GM18499 (cell line): ENCODE results near the gene CDK11B.
"Not testable (repeated sequence)": the region's sequence is repeated elsewhere in the genome, so short reads cannot be mapped to it uniquely, and the experiment has no call there.

ENCODE experiments used
- ATAC-seq: cut with Tn5 transposase; IDR thresholded peaks from one replicate; pipeline ENCODE4 v1.9.1; 2021; ENCODE audit warnings: moderate number of reproducible peaks; ENCODE audit not compliant: insufficient read depth, unreplicated experiment

The CDK11B gene

GRCh38 chr1:1600861-1601563, 57.8 kb downstream of the CDK11B start:
- ATAC-seq = no peak

DNA sequence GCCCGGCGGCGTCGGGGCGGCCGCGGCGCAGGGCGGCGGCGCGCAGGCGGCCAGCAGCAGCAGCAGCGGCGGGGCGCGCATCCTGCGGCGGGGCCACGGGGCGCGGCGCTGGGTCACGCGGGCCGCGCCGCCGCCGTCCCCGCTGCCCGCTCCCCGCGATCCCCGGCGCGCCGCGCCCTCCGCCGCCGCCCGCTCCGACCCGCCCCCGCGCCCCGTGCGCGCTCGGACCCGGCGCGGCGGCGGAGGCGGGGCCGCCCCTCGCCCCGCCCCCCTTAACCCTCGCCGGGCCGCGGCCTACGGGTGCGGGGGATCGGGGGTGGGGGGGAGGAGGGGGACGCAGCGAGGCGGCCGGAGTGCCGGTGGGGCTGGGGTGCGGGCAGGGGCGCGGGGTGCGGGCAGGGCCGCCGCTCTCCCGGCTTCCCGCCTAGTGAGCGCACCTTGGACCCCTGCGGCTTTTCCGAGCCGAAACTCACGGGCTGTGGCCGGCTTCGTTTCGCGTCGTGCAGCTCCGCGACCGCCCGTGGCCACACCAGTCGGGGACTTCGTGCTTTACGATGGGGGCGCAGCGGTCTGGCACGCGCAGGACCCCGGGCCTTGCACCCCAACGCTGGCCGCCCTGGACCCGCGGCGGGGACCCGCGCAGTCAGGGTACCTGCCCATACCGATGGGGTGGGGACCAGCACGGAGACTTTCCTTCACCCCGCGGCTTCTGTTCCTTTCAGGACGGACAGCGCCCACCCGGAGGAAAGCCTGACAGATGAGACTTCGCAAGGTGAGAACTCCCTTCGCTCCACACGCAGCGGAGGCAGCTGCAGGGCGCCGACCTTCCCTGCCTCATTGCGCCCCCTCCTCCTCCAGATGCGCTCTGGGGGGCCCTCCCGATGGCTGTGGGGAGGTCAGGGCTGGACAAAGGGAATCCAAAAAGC, 58.6 kb downstream of the CDK11B start, which contains the start of gene FNDC10:
TSS of gene FNDC10 (minus strand) at position 201 of the 926 bp plus-strand sequence. CDS start at position 81, 120 bp downstream.
- ATAC-seq = no peak

DNA sequence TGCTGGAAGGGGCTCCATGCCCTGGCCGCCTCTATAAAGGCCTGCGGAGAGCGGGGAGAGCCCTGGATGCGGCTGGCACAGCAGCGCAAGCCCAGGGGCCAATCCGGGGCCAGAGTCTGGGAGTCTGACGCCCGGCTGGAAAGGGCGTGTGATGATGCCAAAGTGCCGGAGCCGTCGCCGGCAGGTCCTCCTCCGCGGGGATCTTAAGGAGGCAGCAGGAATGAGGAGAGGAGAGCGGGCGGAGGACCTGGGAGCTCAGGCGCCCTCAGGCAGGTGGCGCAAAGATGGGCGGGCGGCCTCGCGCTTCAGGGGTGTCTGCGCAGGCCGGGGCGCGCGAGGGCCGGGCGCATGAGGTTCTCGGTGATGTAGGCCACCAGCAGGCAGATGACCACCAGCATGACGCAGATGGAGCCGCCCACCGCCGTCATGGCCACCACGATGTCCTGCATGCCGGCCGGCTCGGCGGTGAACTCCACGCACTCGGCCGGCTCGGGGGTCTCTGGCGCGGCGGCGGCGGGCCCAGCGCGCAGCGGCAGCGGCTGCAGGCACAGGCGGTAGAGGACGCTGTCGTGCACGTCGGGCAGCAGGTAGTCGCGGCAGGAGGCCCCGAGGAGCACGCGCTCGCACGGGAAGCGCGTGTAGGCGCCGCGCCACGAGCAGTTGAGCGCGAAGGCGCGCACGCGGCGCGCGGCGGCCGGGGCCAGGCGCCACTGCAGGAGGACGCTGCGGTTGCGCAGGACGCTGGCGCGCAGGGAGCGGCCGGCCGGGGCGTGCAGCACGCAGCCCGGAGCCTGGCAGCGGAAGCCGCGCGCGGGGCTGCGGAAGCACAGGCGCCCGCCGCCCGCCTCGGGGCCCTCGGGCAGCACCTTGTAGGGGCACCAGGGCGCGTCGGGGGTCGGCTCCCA, 59.5 kb downstream of the CDK11B start:
- no peak for ATAC-seq

DNA sequence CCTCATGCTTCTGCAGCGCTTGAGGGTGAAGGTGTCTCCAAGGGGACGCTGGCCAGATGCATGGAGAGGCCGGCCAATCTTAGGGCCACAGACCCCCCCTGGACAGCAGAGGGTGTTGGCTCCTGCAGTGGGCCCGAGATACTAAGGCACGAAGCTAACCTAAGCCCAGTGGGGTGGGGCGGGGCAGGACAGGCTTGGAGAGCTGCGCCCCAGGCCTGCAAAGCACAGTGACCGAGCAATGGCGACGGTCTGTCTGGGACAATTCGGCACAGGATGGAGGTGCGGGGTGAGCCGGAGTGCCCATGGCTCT, 60.1 kb downstream of the CDK11B start:
- ATAC-seq = no peak

- ATAC-seq = no peak
Measured at GRCh38 chr1:1598051-1598719, 60.6 kb downstream of the CDK11B start.

GRCh38 chr1:1597275-1597930, 61.4 kb downstream of the CDK11B start:
- ATAC-seq = no peak

DNA sequence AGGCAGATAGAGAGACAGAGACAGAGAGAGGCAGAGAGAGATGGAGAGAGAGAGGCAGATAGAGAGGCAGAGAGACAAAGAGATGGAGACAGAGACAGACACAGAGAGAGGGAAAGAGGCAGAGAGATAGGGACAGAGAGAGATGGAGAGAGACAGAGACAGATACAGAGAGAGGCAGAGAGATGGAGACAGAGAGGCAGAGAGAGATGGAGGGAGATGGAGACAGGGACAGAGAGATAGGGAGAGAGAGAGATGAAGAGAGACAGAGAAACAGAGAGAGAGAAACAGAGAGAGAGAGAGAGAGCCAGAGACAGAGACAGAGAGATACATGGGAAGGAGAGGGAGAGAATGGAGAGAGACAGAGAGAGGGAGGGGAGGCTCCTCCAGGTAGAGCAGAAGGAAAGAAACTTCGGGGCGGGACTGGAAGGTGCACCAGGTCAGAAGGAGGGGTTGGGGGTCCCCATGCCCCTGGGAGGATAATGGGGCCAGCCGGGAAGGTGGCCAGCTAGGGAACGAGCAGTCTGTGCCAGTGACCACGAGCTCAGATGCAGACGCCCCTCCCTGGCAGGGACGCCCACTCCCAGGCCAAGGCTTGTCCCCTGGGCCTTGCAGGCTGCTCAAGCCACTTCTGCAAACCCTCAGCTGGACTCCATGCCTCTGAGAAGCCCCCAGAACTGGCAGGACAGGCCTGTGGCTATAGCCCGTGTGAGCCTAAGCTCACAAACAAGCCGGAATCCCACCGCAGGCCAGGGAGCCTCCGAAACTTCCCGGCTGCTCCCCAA, 62.1 kb downstream of the CDK11B start:
- no peak for ATAC-seq

DNA sequence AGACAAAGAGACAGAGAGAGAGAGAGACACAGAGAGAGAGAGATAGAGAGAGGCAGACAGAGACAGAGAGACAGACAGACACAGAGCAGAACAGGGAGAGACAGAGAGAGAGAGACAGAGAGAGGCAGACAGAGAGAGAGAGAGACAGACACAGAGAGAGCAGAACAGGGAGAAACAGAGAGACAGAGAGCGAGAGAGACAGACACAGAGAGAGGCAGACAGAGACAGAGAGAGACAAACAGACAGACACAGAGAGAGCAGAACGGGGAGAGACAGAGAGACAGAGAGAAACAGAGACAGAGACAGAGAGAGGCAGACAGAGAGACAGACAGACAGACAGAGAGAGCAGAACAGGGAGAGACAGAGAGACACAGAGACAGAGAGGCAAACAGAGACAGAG, 63.5 kb downstream of the CDK11B start:
- not testable (repeated sequence) for ATAC-seq

DNA sequence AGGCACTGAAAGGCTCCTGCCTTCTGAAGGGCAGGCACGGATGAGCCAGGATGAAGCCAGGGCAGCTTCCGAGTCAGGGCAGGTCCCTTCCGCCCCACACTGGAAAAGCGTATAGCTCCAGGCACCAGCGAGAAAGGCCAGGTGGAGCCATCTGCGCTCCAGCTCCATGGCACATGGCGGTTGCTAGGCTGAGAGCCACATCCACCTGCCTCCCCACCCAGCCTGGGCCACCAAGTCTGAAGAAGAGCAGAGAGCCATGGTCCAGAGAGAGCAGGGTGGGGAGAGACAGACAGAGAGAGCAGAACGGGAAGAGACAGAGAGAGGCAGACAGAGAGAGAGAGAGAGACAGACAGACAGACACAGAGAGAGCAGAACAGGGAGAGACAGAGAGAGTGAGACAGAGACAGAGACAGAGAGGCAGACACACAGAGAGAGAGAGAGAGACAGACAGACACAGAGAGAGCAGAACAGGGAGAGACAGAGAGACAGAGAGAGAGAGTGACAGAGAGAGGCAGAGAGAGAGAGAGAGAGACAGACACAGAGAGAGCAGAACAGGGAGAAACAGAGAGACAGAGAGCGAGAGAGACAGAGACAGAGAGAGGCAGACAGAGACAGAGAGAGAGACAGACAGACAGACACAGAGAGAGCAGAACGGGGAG, 64.1 kb downstream of the CDK11B start:
- no peak for ATAC-seq

DNA sequence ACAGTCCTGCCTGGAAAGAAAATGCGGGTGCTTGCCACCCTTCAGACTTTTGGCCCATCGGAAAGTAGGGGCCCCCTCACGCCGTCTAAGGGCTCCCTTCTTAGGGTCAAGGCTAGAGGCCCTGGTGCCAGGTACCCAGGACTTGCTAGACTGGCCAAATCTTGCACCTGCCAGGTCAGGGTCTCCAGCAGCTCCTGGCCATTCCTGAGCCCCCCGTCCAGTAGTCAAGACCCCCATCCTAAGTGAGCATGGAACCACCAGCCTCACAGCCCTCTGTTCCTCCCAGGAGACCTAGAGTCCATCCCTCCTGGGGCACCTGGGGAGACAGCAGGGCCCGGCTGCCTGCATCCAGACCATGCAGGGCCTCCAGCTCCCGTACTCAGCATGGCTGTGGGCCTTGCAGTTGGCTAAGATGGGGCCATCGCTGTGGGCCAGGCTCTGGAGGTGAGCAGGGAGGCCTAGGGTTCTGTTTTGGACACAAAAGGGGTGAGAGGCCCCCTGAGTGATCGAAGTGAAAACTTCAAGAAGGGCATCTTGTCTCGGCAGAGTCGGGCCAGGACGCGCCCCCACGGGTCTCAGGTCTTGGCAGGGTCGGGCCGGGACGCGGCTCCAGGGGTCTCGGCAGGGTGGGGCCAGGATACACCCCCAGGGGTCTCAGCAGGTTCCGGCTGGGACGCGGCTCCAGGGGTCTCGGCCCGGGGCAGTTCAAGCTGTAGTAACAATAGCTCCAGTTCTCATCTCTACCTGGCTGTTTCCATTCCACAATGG, 64.8 kb downstream of the CDK11B start:
- no peak for ATAC-seq

DNA sequence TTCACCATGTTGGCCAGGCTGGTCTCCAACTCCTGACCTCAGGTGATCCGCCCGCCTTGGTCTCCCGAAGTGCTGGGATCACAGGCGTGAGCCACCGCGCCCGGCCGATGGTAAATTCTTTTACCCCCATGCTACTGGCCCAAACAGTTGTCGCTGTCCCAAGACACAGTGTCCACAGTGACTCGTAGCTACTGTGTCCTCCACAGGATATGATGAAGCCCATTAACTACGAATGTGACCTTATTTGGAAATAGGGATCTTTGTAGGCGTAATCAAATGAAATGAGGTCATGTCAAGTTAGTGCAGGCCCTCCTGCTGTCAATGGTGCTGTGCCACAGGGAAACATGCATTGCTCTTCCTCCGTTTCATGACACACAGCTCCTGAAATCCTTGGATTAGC, 67.4 kb downstream of the CDK11B start:
- ATAC-seq = no peak
